Gastroesophageal sphincter (tissue), 3 donors: ENCODE results near the gene RAPGEF2.

Experiments
- EP300 ChIP-seq: sonication (generic); formaldehyde crosslinking; IDR thresholded peaks from one replicate; pipeline ENCODE4 v1.6.1; 2017; ENCODE audit warnings: antibody characterized with exemption, mild to moderate bottlenecking
- TF ChIP-seq, protein P1 (sequence below), 4 experiments: fragments of 200-600 bp in 2 of 4; fragments of 450-650 bp in 2 of 4; sonication (generic) in 1 of 4; IDR thresholded peaks; one replicate each; pipeline ENCODE4 v1.5.1; 2017 to 2019; ENCODE audit warnings: antibody characterized with exemption in 4 of 4, mild to moderate bottlenecking in 2 of 4, moderate library complexity in 2 of 4

- TF ChIP-seq, protein P1, sequence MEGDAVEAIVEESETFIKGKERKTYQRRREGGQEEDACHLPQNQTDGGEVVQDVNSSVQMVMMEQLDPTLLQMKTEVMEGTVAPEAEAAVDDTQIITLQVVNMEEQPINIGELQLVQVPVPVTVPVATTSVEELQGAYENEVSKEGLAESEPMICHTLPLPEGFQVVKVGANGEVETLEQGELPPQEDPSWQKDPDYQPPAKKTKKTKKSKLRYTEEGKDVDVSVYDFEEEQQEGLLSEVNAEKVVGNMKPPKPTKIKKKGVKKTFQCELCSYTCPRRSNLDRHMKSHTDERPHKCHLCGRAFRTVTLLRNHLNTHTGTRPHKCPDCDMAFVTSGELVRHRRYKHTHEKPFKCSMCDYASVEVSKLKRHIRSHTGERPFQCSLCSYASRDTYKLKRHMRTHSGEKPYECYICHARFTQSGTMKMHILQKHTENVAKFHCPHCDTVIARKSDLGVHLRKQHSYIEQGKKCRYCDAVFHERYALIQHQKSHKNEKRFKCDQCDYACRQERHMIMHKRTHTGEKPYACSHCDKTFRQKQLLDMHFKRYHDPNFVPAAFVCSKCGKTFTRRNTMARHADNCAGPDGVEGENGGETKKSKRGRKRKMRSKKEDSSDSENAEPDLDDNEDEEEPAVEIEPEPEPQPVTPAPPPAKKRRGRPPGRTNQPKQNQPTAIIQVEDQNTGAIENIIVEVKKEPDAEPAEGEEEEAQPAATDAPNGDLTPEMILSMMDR (IDR thresholded peaks at IDR 0.05), result no peak
- no peak for TF ChIP-seq EP300
Measured at GRCh38 chr4:159237975-159238374, 135.1 kb downstream of the RAPGEF2 start.
